Rectal smooth muscle tissue (tissue), 1 donor: ENCODE results near the gene FSTL5.

Experiments
- H3K27ac ChIP-seq: one replicate; pipeline ENCODE4 v1.7.0; 2013; ENCODE audit warnings: low read depth, low read length, inconsistent platforms
- H3K27me3 ChIP-seq: one replicate; pipeline ENCODE4 v1.7.0; 2013; ENCODE audit warnings: low read length; ENCODE audit not compliant: control insufficient read depth, insufficient read depth
- H3K36me3 ChIP-seq: one replicate; pipeline ENCODE4 v1.7.0; 2013; ENCODE audit warnings: low read length; ENCODE audit not compliant: control insufficient read depth, insufficient read depth
- H3K4me1 ChIP-seq: one replicate; pipeline ENCODE4 v1.7.0; 2013; ENCODE audit warnings: low read length; ENCODE audit not compliant: control insufficient read depth, insufficient read depth
- H3K4me3 ChIP-seq: one replicate; pipeline ENCODE4 v1.7.0; 2013; ENCODE audit warnings: low read length
- H3K9ac ChIP-seq: one replicate; pipeline ENCODE4 v1.7.0; 2013; ENCODE audit warnings: low read length

FSTL5 gene

GRCh38 chr4:161343569-161343950, 820.2 kb downstream of the FSTL5 start:
- Histone ChIP-seq H3K4me3 (no peak overlapping the region), H3K9ac (no peak overlapping the region), H3K27ac (no peak overlapping the region), H3K4me1 (no peaks in the 10 kb centered on the region), H3K27me3 (no peaks in the 10 kb centered on the region), H3K36me3 (no peaks in the 10 kb centered on the region)

GRCh38 chr4:161342881-161343568, 820.8 kb downstream of the FSTL5 start:
- H3K9ac ChIP-seq, result no peak overlapping the region
- H3K4me1 ChIP-seq, result no peaks in the 10 kb centered on the region
- no peaks in the 10 kb centered on the region for H3K36me3 ChIP-seq
- no peak overlapping the region for H3K4me3 ChIP-seq
- H3K27me3 ChIP-seq, result no peaks in the 10 kb centered on the region
- H3K27ac ChIP-seq, result no peak overlapping the region

GRCh38 chr4:161336621-161337020, 827.2 kb downstream of the FSTL5 start:
- no peaks in the 10 kb centered on the region for H3K4me1 ChIP-seq
- H3K27me3 ChIP-seq, result no peaks in the 10 kb centered on the region
- no peak overlapping the region for H3K4me3 ChIP-seq
- H3K27ac ChIP-seq, result no peak overlapping the region
- H3K36me3 ChIP-seq, result no peaks in the 10 kb centered on the region
- no peak overlapping the region for H3K9ac ChIP-seq

GRCh38 chr4:161336016-161336530, 827.7 kb downstream of the FSTL5 start:
- H3K9ac ChIP-seq, result no peak overlapping the region
- no peak overlapping the region for H3K27ac ChIP-seq
- no peaks in the 10 kb centered on the region for H3K4me1 ChIP-seq
- no peak overlapping the region for H3K4me3 ChIP-seq
- no peaks in the 10 kb centered on the region for H3K36me3 ChIP-seq
- H3K27me3 ChIP-seq, result no peaks in the 10 kb centered on the region
